ENCODE measurements around the gene CDH4. TPM values are rescaled to one million over a fixed set of nuclear protein-coding genes. Genes with fewer than 3 reads are reported as not detected.

Gene CDH4
- total RNA-seq, 2 donors from 2014 or later: not detected

- Histone ChIP-seq H3K4me1 (ENCODE audit: control insufficient read depth in 1 of 2, low read depth in 2 of 2) (no peaks in the 10 kb centered on the region), H3K9me3 (no peaks in the 10 kb centered on the region), H3K27ac (no peak overlapping the region), H3K27me3 (replicated peaks; ENCODE audit: insufficient read depth) (no peaks in the 10 kb centered on the region), H3K36me3 (no peaks in the 10 kb centered on the region), H3K4me3 (no peak overlapping the region)
- DNase-seq (ENCODE audit: low spot score) (no peak), ATAC-seq (ENCODE audit: insufficient number of reproducible peaks, low FRiP score, low read depth) (no peak)
- no peak for TF ChIP-seq CTCF (IDR thresholded peaks at IDR 0.05)
Measured at GRCh38 chr20:61350500-61351250, 98.6 kb downstream of the CDH4 start.

GRCh38 chr20:61352346-61353260 is 100.5 kb downstream of the CDH4 start:
- no peak for ATAC-seq (ENCODE audit: insufficient number of reproducible peaks, low FRiP score, low read depth)
- DNase-seq (ENCODE audit: low spot score): no peak
- no peak overlapping the region for H3K27ac ChIP-seq
- H3K36me3 ChIP-seq: no peaks in the 10 kb centered on the region
- no peaks in the 10 kb centered on the region for H3K27me3 ChIP-seq (replicated peaks; ENCODE audit: insufficient read depth)
- TF ChIP-seq CTCF (IDR thresholded peaks at IDR 0.05): no peak
- no peaks in the 10 kb centered on the region for H3K9me3 ChIP-seq
- H3K4me3 ChIP-seq: no peak overlapping the region
- no peaks in the 10 kb centered on the region for H3K4me1 ChIP-seq (ENCODE audit: control insufficient read depth in 1 of 2, low read depth in 2 of 2)

GRCh38 chr20:61353261-61354000 is 101.4 kb downstream of the CDH4 start:
- ATAC-seq (ENCODE audit: insufficient number of reproducible peaks, low FRiP score, low read depth) (no peak), DNase-seq (ENCODE audit: low spot score) (no peak)
- H3K4me1 ChIP-seq (ENCODE audit: control insufficient read depth in 1 of 2, low read depth in 2 of 2): no peaks in the 10 kb centered on the region
- H3K4me3 ChIP-seq: no peak overlapping the region
- no peaks in the 10 kb centered on the region for H3K9me3 ChIP-seq
- TF ChIP-seq CTCF (IDR thresholded peaks at IDR 0.05): no peak
- no peaks in the 10 kb centered on the region for H3K27me3 ChIP-seq (replicated peaks; ENCODE audit: insufficient read depth)
- H3K36me3 ChIP-seq: no peaks in the 10 kb centered on the region
- H3K27ac ChIP-seq: no peak overlapping the region

DNA sequence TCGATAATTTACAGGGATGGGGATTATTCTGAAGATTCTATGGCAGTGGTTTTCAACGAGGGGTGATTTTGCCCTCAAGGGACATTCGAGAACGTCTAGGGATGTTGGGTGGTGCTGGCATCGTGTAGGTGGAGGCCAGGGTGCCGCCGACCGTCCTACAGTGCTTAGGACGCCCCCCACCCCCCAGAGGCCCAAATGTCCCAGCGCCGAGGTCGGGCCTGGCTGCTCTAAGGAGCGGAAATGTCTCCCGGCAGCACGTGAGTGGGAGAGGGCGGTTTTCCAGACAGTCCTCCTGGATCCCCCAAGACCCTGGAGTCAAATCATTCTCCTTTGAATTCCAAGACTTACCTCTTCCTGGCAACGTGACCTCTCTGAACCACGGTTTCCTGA is 101.9 kb downstream of the CDH4 start:
- DNase-seq (ENCODE audit: low spot score) (no peak), ATAC-seq (ENCODE audit: insufficient number of reproducible peaks, low FRiP score, low read depth) (no peak)
- Histone ChIP-seq H3K27me3 (replicated peaks; ENCODE audit: insufficient read depth) (no peaks in the 10 kb centered on the region), H3K9me3 (no peaks in the 10 kb centered on the region), H3K27ac (no peak overlapping the region), H3K4me3 (no peak overlapping the region), H3K4me1 (ENCODE audit: control insufficient read depth in 1 of 2, low read depth in 2 of 2) (no peaks in the 10 kb centered on the region), H3K36me3 (no peaks in the 10 kb centered on the region)
- no peak for TF ChIP-seq CTCF (IDR thresholded peaks at IDR 0.05)

DNA sequence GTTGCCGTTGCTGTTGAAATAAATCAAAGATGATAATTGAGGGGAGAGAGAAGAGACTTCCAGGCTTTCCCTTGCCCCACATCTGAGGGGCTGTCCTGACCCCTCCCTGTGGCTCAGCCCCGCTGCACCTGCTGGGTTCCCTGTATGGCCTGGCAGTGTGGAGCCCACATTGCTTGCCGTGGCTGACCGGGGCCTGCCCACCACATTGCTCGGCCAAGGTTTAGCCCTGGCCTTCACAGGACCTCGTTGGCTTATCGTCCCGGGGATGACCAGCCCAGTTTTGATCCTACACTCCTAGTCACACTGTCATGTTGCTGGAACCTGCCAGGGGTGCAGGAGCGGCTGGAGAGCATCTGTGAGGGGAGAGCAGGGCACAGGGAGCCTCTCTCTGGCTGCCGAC is 102.4 kb downstream of the CDH4 start:
- TF ChIP-seq CTCF (IDR thresholded peaks at IDR 0.05): no peak
- no peaks in the 10 kb centered on the region for H3K4me1 ChIP-seq (ENCODE audit: control insufficient read depth in 1 of 2, low read depth in 2 of 2)
- no peaks in the 10 kb centered on the region for H3K36me3 ChIP-seq
- no peak for ATAC-seq (ENCODE audit: insufficient number of reproducible peaks, low FRiP score, low read depth)
- DNase-seq (ENCODE audit: low spot score): no peak
- no peak overlapping the region for H3K27ac ChIP-seq
- H3K4me3 ChIP-seq: no peak overlapping the region
- no peaks in the 10 kb centered on the region for H3K27me3 ChIP-seq (replicated peaks; ENCODE audit: insufficient read depth)
- H3K9me3 ChIP-seq: no peaks in the 10 kb centered on the region
